Activated CD4-positive, CD25-positive, alpha-beta regulatory T cell (primary cell): ENCODE data around the gene CPS1.

ENCODE experiments used
- DNase-seq, 4 experiments: peaks; one replicate each; lab custom pipeline; 2025; lab: John Stamatoyannopoulos, UW

CPS1 gene

GRCh38 chr2:210556329-210556980 is at the start of gene CPS1:
CPS1 (plus strand) TSS chr2:210556599; CDS start chr2:210556734, 135 bp downstream.
- DNase-seq: no peak

- no peak for DNase-seq
Measured at GRCh38 chr2:210515911-210516310, 40.5 kb upstream of the CPS1 start.

GRCh38 chr2:210517264-210517663 is 39.1 kb upstream of the CPS1 start:
- no peak for DNase-seq

GRCh38 chr2:210519594-210519993 is 36.8 kb upstream of the CPS1 start:
- DNase-seq: no peak

DNA sequence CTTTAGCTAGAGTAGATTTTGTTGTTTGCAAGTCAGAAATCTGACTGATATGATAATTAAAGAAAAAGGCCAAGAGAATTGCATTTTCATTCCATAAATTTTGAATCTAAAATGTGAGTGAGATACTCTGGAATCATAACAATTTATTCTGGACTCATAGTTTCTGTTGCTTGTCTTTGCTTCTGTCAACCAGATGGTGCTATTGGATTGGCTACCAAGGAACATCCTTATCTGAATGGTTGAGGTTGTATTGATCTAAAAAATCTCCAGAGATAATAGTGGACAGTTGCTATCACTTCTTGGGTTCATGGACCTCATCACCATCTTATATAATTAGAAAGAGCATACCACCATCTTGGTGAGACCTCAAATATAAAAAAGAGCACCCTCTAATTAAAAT is 34.0 kb upstream of the CPS1 start:
- no peak for DNase-seq

DNA sequence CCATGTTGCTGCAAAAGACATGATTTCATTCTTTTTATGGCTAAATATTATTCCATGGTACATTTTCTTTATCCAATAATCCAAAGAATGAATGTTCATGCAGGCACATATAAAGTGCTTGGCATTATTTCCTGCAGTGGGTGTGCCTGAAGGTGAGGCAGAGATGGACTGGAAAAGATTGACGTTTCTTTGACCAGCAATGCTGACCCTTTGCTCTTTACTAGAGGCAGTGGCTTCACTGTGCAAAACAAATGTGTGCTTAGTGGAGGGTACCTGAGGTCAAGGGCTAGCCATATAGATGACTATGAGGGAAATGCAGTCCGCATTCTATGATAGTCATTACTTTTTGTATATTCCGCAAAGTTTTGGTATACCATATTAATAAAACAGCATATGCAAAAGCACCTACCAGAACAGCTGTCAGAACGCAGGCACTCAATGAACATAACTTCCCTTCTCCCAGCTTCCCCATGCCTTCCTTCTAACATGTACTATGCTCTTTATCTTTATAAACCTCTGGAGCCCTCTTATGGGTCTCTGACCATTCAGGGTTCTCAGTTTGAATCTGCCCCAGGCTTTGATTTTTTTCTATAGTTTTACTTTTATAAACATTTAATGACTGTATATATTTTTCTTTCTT is 32.6 kb upstream of the CPS1 start:
- no peak for DNase-seq

DNA sequence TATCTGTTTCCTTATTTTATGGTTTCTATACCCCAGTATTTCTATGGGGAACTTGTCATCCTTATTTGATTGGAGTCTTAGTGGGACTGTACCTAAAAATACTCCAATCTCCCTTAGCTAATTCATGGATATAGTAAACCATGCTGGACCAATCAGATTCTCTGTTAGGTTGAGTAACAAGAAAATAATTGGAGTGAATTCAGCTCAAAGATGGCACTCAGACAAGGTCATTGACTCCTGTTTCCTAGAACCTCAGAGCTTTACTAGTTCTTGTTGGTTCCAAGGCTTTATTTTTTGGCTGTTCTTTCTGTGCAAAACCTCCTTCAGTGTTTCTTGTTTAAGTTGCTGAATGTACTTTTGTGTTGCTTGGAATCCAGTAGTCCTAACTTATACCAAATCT is 31.9 kb upstream of the CPS1 start:
- DNase-seq: no peak

- no peak for DNase-seq
Measured at GRCh38 chr2:210527286-210527685, 29.1 kb upstream of the CPS1 start.

- no peak for DNase-seq
Measured at GRCh38 chr2:210528716-210529115, 27.7 kb upstream of the CPS1 start.

- no peak for DNase-seq
Measured at GRCh38 chr2:210531050-210531449, 25.3 kb upstream of the CPS1 start.

- DNase-seq: no peak
Measured at GRCh38 chr2:210531482-210531881, 24.9 kb upstream of the CPS1 start.

GRCh38 chr2:210533389-210533788 is 23.0 kb upstream of the CPS1 start:
- DNase-seq: no peak

DNA sequence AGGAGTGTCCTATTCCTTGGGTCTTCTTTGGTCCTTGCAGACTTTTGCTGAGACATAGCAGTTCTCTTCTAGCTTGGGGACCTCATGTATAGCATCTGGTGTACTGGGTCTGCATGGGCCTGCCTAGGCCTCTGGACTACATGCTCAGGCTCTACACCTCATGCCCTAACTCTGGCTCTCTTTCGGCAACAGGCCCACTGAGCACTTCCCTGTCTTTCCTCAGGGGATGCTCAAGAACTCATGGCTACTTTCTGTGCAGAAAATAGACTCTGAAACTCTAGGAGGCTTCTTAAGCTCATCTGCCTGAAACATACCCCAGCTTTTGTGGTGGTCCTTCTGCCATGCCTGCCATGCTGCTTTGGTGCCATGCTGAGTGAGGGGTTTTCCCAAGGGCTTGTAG is 21.5 kb upstream of the CPS1 start:
- DNase-seq: no peak

GRCh38 chr2:210536973-210537650 is 19.3 kb upstream of the CPS1 start:
- DNase-seq: no peak

GRCh38 chr2:210539035-210539434 is 17.4 kb upstream of the CPS1 start:
- no peak for DNase-seq

DNA sequence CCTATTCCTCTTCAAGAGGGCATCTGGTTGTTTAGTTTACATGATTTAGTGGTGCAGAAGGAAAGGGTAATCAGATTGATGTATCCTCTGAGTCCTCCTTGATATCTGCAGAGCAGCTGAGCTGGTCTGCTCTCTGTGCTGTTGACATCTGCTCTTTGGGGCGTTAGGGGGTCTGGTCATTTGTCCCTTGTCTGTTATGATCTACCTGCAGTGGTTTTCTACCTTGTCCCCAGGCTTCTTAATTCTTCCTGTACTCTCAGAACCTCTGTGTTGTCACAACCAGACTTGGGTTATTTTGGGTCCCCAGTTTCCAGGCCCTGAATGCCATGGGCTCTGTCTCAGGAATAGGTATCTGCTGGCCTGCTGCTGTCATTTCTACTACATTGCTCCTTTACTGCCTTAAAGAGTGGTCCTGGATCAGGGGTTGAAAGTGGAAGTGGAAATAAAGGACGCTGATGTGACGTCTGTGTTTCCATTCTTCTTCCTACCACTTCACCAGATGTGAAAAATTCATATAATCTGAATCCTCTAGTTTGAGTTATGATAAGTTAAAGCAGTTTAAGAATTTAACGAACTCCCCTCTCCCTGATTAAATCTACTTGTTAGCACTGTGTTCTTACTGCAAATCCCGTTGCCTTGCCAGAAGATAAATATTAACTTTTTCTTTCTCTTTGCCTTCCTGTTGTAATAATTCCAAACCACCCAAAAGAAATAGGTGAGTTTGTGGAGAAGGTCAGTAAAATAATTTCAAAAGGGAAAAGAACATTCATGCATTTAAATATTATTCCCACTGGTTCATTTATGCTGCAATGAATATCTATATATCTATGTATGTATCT is 16.6 kb upstream of the CPS1 start:
- DNase-seq: no peak

- DNase-seq: no peak
Measured at GRCh38 chr2:210540471-210540870, 15.9 kb upstream of the CPS1 start.

- DNase-seq: no peak
Measured at GRCh38 chr2:210540900-210541289, 15.5 kb upstream of the CPS1 start.

GRCh38 chr2:210541290-210541902 is 15.0 kb upstream of the CPS1 start:
- no peak for DNase-seq

DNA sequence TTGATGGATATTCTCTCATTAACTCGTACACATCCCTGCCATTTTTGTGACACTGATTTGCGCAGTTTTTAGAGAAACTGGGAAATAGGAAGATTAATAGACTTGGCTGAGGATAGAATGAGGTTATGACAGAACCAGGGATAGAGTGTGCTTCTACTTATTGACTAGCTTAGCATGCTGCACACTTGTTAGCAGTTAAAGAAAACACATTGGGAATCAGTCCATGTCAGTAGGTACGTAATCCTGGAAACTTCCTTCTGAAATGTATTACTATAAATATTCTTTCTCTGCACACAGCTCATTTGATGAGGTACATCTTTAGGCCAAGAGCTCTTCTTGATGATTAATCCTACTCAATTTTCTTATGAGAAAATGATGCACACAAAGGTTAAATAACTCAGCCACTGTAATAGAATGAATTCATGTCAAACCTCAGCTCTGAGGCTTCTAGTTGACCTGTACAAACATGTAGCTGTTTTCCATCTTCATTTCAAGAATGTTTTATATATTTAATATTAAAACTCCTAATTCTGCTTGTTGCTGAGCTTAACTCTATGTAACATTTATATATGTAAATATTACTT is 12.3 kb upstream of the CPS1 start:
- DNase-seq: no peak

DNA sequence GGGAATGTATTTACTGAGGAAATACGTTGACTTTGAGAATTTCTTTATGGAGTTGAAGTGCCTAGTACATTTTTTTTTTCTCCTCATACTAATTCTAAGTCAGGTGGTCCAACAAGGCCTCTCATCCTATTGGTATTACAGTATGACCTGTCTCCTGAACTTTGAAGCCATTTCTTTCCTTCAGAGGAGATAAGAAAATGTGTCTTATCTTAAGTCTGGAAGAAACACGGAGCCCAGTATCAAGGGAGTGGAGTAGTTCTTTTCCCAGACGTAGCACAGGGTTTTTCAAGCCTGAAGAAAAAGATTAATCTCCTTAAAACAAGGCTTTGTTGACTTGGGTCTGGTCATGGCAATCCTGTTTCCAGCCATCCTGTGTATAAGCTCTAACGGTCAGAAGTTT is 11.6 kb upstream of the CPS1 start:
- no peak for DNase-seq
